ENCODE measurements around the gene GCNA. TPM values are rescaled to one million over a fixed set of nuclear protein-coding genes. Genes with fewer than 3 reads are reported as not detected.
"Not testable (repeated sequence)": the region's sequence is repeated elsewhere in the genome, so short reads cannot be mapped to it uniquely, and the experiment has no call there.

The GCNA gene
- total RNA-seq, 2 experiments from 2014 or later = 2.7 to 3.5 TPM

DNA sequence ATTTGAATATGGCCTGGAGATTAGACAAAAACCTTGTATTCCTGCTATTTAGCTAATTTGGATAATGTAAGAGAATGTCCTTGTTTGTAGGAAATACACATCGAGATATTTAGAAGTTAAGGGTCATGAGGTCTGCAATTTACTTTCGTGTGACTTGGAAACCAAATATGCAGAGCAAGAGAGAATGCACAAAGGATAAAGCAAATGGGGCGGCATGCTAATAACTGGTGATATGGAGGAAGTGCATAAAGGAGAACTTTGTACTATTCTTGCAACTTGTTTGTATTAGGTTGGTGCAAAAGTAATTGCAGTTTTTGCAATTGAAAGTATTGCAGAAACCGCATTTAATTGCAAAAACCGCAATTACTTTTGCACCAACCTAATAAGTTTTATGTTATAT, 47.2 kb downstream of the GCNA start:
- CTCF ChIA-PET = interaction anchor here (1.2 kb wide), 1 partner anchor 11 kb away, joined by 3 read pairs; no protein-coding TSS in a partner anchor

GRCh38 chrX:71626576-71626975, 48.3 kb downstream of the GCNA start:
- CTCF ChIA-PET = no interaction called here

More for the DNA sequence above, 47.2 kb downstream of the GCNA start:
- POLR2A ChIA-PET = interaction anchor here (0.7 kb wide), 1 partner anchor 13 kb away, joined by 3 read pairs; no protein-coding TSS in a partner anchor

DNA sequence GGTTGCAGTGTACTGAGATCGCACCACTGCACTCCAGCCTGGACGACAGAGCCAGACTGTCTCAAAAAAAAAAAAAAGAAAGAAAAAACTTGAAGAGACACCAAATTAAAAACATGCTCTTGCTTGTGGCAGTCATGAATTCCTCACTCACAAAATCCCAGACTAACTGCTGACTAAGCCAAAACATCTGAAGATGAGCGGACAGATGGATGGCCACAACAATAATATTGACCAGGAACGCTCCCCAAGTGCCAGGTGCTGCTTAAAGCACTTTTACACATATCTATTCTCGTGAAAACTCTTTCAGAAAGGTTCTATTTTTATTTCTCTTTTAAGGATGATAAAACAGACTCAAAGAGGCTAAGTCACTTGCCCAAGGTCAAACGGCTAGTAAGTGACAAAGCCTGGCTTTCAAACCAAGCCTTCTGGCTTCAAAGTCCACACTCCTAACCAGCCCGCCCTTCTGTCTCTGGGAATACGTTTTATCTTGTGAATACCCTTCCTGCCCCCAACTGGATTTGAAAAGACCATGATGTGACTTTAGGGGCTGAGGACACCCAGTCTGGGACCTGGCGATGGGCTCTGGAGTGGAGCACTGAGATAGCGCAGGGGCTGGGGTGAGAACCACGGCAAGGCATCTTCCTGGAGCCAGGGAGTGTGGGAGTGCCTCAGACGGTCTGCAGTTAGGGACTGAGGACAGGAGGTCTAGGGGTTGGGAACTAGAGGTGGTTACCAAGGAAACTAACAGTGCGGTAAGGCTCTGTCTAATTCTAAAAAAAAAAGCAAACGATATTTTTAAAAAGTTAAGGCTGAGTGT, 49.6 kb downstream of the GCNA start:
- ChIA-PET CTCF (no interaction called here), POLR2A (no interaction called here)

More at GRCh38 chrX:71626576-71626975, 48.3 kb downstream of the GCNA start:
- POLR2A ChIA-PET = no interaction called here

DNA sequence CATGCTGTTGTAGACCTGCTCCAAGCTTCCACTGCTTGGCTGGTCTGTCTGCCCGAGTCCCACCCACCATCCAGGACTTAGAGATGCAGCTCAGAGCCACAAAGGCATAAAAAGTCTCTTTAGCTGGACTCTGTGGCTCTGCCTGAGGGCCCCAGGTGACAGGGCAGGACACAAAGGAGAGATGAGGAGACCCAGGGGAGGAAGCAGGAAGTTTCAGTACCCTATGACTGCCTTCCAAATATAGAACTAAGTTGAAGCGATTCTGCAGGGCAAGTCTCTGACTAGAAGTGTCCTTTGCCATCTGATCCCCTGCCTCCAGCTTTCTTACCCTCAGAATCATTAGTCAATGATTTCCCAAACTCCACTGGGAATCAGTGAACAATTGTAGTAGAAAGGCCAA, 51.2 kb downstream of the GCNA start:
- ChIA-PET POLR2A (no interaction called here), CTCF (no interaction called here)

GRCh38 chrX:71632923-71633657, 54.9 kb downstream of the GCNA start:
- POLR2A ChIA-PET = no interaction called here
- CTCF ChIA-PET = interaction anchor here (0.6 to 1.2 kb wide), 2 partner anchors 10 to 213 kb away, joined by 3 to 4 read pairs; no protein-coding TSS in a partner anchor

- CTCF ChIA-PET = no interaction called here
- POLR2A ChIA-PET = no interaction called here
Observed at GRCh38 chrX:71634366-71634765, 56.1 kb downstream of the GCNA start.

GRCh38 chrX:71636438-71637252, 58.4 kb downstream of the GCNA start:
- ChIA-PET CTCF (interaction anchor here (1.1 kb wide), 1 partner anchor 11 kb away, joined by 3 read pairs; no protein-coding TSS in a partner anchor), POLR2A (interaction anchor here (2.4 kb wide), 1 partner anchor 18 kb away, joined by 6 read pairs; the partner anchor contains the start of gene CXCR3)

GRCh38 chrX:71637253-71637618, 59.0 kb downstream of the GCNA start:
- ChIA-PET CTCF (interaction anchor here (1.1 to 2.1 kb wide), 2 partner anchors 12 to 20 kb away, joined by 3 to 7 read pairs; no protein-coding TSS in a partner anchor), POLR2A (interaction anchor here (2.4 kb wide), 1 partner anchor 19 kb away, joined by 6 read pairs; the partner anchor contains the start of gene CXCR3)

DNA sequence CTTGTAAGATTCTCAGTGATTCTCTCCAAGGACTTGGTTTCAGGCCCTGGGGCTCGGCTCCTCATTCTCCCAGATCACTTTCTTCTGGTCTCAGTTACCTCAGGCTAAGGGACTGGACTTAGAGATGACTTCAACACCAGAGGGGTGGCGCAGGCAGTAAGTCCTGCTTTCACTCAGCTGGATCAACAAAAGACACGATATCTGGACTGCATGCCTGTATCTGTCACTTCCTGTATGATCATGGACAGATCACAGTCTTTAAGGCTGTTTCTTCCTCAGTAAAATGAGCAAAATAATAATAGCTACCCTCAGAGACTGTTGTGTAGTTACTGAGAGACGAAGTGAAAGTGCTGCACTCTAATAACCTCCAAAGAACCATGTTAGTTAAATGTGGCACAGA, 59.6 kb downstream of the GCNA start:
- POLR2A ChIA-PET = interaction anchor here (1.1 to 2.4 kb wide), 2 partner anchors 20 to 105 kb away, joined by 4 to 6 read pairs; partner anchors contain the start of genes CXCR3 and OGT
- CTCF ChIA-PET = interaction anchor here (2.1 kb wide), 1 partner anchor 21 kb away, joined by 7 read pairs; no protein-coding TSS in a partner anchor

DNA sequence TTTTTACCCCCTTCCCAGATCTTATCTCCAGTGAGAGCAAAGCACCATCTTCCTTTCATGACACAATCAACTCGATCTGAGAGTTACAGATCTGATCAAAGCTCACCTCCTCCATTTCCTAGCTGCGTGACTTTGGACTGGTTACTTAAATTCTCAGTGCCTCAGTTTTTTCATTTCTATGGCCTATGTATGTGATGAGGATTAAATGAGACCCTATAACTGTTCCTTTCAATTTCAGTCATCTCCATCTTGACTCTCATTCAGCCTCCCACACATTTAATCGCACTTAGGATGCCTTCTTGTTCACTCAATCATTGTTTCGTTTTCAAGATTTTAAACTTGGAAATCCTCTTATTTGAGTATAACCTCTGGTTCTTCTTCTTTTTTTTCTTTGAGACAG, 60.2 kb downstream of the GCNA start:
- POLR2A ChIA-PET = interaction anchor here (0.6 to 2.4 kb wide), 3 partner anchors 13 to 106 kb away, joined by 3 to 6 read pairs (median 4); partner anchors contain the start of genes CXCR3 and OGT
- CTCF ChIA-PET = interaction anchor here (2.1 kb wide), 1 partner anchor 21 kb away, joined by 7 read pairs; no protein-coding TSS in a partner anchor

GRCh38 chrX:71640002-71640401, 61.8 kb downstream of the GCNA start:
- CTCF ChIA-PET = no interaction called here
- POLR2A ChIA-PET = no interaction called here

DNA sequence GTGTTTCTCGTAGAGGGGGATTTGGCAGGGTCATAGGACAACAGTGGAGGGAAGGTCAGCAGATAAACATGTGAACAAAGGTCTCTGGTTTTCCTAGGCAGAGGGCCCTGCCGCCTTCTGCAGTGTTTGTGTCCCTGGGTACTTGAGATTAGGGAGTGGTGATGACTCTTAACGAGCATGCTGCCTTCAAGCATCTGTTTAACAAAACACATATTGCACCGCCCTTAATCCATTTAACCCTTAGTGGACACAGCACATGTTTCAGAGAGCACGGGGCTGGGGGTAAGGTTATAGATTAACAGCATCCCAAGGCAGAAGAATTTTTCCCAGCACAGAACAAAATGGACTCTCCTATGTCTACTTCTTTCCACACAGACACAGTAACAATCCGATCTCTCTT, 66.2 kb downstream of the GCNA start:
- POLR2A ChIA-PET, CTCF ChIA-PET: not testable (repeated sequence)

DNA sequence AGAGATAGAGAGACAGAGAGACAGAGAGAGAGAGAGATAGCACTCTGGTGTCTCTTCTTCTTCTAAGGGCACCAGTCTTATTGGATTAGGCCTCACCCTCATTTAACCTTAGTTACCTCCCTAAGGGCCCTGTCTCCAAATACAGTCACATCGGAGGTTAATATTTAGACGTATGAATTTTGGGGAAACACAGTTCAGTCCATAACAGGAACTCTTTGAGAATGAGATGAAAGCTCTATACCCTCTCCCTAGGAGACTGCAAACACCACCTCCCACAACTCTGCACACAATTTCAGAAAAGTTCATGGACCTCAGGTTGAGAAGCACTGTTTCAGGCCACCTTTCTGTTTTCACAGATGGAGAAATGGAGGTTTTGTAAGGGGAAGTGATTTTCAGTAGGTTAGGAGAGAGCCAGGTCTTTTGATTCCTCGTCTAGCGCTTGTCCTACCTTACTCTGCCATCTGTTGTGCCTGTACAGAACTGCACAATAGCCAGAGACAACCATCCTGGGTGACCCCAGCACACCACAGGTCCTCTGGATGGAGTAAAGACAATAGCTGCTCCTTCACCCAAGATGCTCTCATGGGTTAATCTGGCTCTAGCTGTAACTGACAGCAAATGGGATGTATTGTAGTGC, 72.2 kb downstream of the GCNA start:
- CTCF ChIA-PET = interaction anchor here (1.0 kb wide), 2 partner anchors 27 to 75 kb away, joined by 3 read pairs; no protein-coding TSS in a partner anchor
- POLR2A ChIA-PET = no interaction called here

- POLR2A ChIA-PET = no interaction called here
Observed at GRCh38 chrX:71652405-71652804, 74.2 kb downstream of the GCNA start.

GRCh38 chrX:71653344-71653743, 75.1 kb downstream of the GCNA start:
- POLR2A ChIA-PET = no interaction called here
- CTCF ChIA-PET = no interaction called here

More at GRCh38 chrX:71652405-71652804, 74.2 kb downstream of the GCNA start:
- CTCF ChIA-PET = interaction anchor here (0.8 to 1.6 kb wide), 5 partner anchors 36 to 102 kb away, joined by 3 to 5 read pairs (median 4); no protein-coding TSS in a partner anchor

GRCh38 chrX:71657267-71657666, 79.0 kb downstream of the GCNA start:
- POLR2A ChIA-PET = no interaction called here
- CTCF ChIA-PET = no interaction called here

- ChIA-PET POLR2A (no interaction called here), CTCF (no interaction called here)
Observed at GRCh38 chrX:71659342-71659741, 81.1 kb downstream of the GCNA start.

DNA sequence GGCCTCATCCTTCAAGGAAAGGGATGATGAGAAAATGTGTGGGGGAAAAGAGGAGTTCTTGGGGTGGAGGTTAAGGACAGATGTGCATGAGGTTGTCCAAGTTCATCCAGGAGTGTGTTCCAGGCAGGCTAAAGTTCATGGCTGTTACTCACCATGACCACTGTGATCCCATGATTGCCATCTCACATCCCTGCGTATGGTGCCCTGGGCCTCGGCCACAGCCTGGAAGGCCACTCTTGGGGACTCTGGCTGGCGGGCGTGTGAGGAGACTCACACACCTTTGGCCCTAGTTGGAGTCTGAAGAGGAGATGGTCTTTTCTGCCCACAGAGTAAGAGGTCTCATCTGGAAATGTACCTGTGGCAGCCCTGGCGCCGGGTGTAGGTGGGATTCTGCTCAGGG, 81.7 kb downstream of the GCNA start:
- POLR2A ChIA-PET = no interaction called here
- CTCF ChIA-PET = no interaction called here
